Loucy (cell line): ENCODE measurements around the gene ISL1.

Source experiments
- EZH2phosphoT487 ChIP-seq: fragments of 200-600 bp; IDR thresholded peaks from 2 replicates; pipeline ENCODE4 v1.6.1; 2018; ENCODE audit warnings: antibody characterized with exemption, mild to moderate bottlenecking, moderate library complexity, borderline replicate concordance
- TF ChIP-seq, protein P1 (sequence below): fragments of 200-600 bp; sonication (generic); conservative IDR thresholded peaks from 2 replicates; pipeline ENCODE4 v1.5.1; 2014; ENCODE audit warnings: mild to moderate bottlenecking, antibody characterized with exemption, low read length

GRCh38 chr5:51391175-51391574 lies 7.9 kb downstream of the ISL1 start:
- TF ChIP-seq, protein P1, sequence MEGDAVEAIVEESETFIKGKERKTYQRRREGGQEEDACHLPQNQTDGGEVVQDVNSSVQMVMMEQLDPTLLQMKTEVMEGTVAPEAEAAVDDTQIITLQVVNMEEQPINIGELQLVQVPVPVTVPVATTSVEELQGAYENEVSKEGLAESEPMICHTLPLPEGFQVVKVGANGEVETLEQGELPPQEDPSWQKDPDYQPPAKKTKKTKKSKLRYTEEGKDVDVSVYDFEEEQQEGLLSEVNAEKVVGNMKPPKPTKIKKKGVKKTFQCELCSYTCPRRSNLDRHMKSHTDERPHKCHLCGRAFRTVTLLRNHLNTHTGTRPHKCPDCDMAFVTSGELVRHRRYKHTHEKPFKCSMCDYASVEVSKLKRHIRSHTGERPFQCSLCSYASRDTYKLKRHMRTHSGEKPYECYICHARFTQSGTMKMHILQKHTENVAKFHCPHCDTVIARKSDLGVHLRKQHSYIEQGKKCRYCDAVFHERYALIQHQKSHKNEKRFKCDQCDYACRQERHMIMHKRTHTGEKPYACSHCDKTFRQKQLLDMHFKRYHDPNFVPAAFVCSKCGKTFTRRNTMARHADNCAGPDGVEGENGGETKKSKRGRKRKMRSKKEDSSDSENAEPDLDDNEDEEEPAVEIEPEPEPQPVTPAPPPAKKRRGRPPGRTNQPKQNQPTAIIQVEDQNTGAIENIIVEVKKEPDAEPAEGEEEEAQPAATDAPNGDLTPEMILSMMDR: no peak
- no peak for TF ChIP-seq EZH2phosphoT487
